ENCODE results near the gene CCR7.
"Not testable (repeated sequence)": the region's sequence is repeated elsewhere in the genome, so short reads cannot be mapped to it uniquely, and the experiment has no call there.

The CCR7 gene

DNA sequence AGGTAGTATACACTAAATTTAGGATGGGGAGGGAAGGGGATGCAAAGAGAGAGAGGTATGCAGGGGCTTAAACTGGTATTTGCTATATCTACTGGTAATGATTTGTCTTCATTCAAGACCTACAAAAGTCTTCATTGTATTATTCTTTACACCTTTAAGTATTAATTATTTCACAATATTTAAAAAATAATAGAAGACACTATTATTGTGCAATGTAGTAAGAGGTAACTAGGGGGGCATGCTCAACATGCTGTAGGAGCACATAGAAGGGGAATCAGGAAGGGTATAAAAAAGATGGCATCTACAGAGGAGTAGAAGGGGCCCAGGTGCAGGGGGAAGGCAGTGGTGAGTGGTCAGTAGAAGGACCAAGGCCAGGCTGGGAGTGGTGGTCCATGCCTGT is 14.9 kb upstream of the CCR7 start:
- POLR2A ChIA-PET (ENCODE audit: low non-redundant PET): no interaction called here
- CTCF ChIA-PET: no interaction called here
- no peak for DNase-seq (ENCODE audit: low spot score)
- TF ChIP-seq, protein P1, sequence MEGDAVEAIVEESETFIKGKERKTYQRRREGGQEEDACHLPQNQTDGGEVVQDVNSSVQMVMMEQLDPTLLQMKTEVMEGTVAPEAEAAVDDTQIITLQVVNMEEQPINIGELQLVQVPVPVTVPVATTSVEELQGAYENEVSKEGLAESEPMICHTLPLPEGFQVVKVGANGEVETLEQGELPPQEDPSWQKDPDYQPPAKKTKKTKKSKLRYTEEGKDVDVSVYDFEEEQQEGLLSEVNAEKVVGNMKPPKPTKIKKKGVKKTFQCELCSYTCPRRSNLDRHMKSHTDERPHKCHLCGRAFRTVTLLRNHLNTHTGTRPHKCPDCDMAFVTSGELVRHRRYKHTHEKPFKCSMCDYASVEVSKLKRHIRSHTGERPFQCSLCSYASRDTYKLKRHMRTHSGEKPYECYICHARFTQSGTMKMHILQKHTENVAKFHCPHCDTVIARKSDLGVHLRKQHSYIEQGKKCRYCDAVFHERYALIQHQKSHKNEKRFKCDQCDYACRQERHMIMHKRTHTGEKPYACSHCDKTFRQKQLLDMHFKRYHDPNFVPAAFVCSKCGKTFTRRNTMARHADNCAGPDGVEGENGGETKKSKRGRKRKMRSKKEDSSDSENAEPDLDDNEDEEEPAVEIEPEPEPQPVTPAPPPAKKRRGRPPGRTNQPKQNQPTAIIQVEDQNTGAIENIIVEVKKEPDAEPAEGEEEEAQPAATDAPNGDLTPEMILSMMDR (conservative IDR thresholded peaks at IDR 0.05; ENCODE audit: low read depth): no peak
- no peak overlapping the region for H3K27ac ChIP-seq

GRCh38 chr17:40579471-40579870 is 14.2 kb upstream of the CCR7 start:
- no peak for DNase-seq (ENCODE audit: low spot score)
- POLR2A ChIA-PET (ENCODE audit: low non-redundant PET): no interaction called here
- TF ChIP-seq, protein P1 (conservative IDR thresholded peaks at IDR 0.05; ENCODE audit: low read depth): no peak
- H3K27ac ChIP-seq: no peak overlapping the region
- CTCF ChIA-PET: no interaction called here

GRCh38 chr17:40577611-40578065 is 12.4 kb upstream of the CCR7 start:
- DNase-seq (ENCODE audit: low spot score): no peak
- ChIA-PET POLR2A (ENCODE audit: low non-redundant PET) (no interaction called here), CTCF (interaction anchor here (0.6 kb wide), 1 partner anchor 38 kb away, joined by 3 read pairs; no protein-coding TSS in a partner anchor)
- TF ChIP-seq, protein P1 (conservative IDR thresholded peaks at IDR 0.05; ENCODE audit: low read depth): no peak
- no peak overlapping the region for H3K27ac ChIP-seq

- ChIA-PET POLR2A (ENCODE audit: low non-redundant PET) (no interaction called here), CTCF (no interaction called here)
- no peak for DNase-seq (ENCODE audit: low spot score)
- TF ChIP-seq, protein P1 (conservative IDR thresholded peaks at IDR 0.05; ENCODE audit: low read depth): no peak
- no peak overlapping the region for H3K27ac ChIP-seq
These were observed 11.0 kb upstream of the CCR7 start for GRCh38 chr17:40576113-40576740.

- ChIA-PET POLR2A (ENCODE audit: low non-redundant PET) (no interaction called here), CTCF (no interaction called here)
- H3K27ac ChIP-seq: no peak overlapping the region
- TF ChIP-seq, protein P1 (conservative IDR thresholded peaks at IDR 0.05; ENCODE audit: low read depth): no peak
- no peak for DNase-seq (ENCODE audit: low spot score)
These were observed 9.0 kb upstream of the CCR7 start for GRCh38 chr17:40574292-40574691.

DNA sequence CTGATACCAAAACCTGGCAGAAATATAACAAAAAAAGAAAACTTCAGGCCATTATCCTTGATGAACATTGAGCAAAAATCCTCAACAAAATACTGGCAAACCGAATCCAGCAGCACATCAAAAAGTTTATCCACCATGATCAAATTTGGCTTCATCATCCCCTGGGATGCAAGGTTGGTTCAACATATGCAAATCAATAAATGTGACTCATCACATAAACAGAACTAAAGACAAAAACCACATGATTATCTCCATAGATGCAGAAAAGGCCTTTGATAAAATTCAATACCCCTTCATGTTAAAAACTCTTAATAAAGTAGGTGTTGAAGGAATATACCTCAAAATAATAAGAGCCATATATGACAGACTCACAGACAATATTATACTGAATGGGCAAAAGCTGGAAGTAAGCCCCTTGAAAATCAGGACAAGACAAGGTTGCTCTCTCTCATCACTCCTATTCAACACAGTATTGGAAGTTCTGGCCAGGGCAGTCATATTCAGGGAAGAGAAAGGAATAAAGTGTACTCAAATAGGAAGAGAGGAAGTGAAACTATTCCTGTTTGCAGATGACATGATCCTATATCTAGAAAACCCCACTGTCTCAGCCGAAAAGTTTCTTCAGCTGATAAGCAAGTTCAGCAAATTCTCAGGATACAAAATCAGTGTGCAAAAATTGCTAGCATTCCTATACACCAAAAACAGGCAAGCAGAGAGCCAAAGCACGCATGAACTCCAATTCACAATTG is 7.1 kb upstream of the CCR7 start:
- H3K27ac ChIP-seq; DNase-seq (ENCODE audit: low spot score); POLR2A ChIA-PET (ENCODE audit: low non-redundant PET): not testable (repeated sequence)
- CTCF ChIA-PET: interaction anchor here (0.7 kb wide), 1 partner anchor 10 kb away, joined by 3 read pairs; no protein-coding TSS in a partner anchor

Measured in RWPE1 (cell line).